Spleen (tissue), 11 donors: ENCODE data around the gene ALDH3B1. TPM values are rescaled to one million over a fixed set of nuclear protein-coding genes. Genes with fewer than 3 reads are reported as not detected.
A peak's percentile ranks its signal among the peaks of the same experiment; 100 is the strongest.

Experiments
- DNase-seq: peaks from one replicate; pipeline ENCODE4 v3.0.0-alpha.2; 2020
- H3K27ac ChIP-seq, 8 donors: fragments of 200-600 bp; sonication (generic) in 7 of 8; 1 replicate in 4 of 8; 2 replicates in 4 of 8; pipeline versions ENCODE4 v1.5.0 to v1.8.0; 2016 to 2021; ENCODE audit warnings: inconsistent platforms in 4 of 8, mild to moderate bottlenecking in 4 of 8, moderate library complexity in 1 of 8
- H3K27me3 ChIP-seq, 7 donors: fragments of 200-600 bp; sonication (generic) in 6 of 7; replicated peaks in 1 of 7; 1 replicate in 4 of 7; 2 replicates in 3 of 7; pipeline versions ENCODE4 v1.5.0 to v1.8.0; 2016 to 2021; ENCODE audit warnings: inconsistent platforms in 3 of 7, mild to moderate bottlenecking in 1 of 7
- H3K36me3 ChIP-seq, 6 donors: fragments of 200-600 bp; sonication (generic) in 5 of 6; 1 replicate in 4 of 6; 2 replicates in 2 of 6; pipeline versions ENCODE4 v1.5.0 to v1.8.0; 2016 to 2021; ENCODE audit warnings: inconsistent platforms in 2 of 6
- H3K4me1 ChIP-seq, 6 donors: fragments of 200-600 bp; sonication (generic) in 5 of 6; 1 replicate in 3 of 6; 2 replicates in 3 of 6; pipeline versions ENCODE4 v1.5.0 to v1.8.0; 2016 to 2021; ENCODE audit warnings: inconsistent platforms in 3 of 6
- H3K4me3 ChIP-seq, 8 donors: fragments of 200-600 bp; sonication (generic) in 7 of 8; 1 replicate in 4 of 8; 2 replicates in 4 of 8; pipeline versions ENCODE4 v1.5.0 to v1.8.0; 2016 to 2021; ENCODE audit warnings: inconsistent platforms in 4 of 8, mild to moderate bottlenecking in 4 of 8, moderate library complexity in 2 of 8
- H3K9me3 ChIP-seq, 8 donors: fragments of 200-600 bp; sonication (generic) in 7 of 8; 1 replicate in 4 of 8; 2 replicates in 4 of 8; pipeline versions ENCODE4 v1.5.0 to v1.8.0; 2016 to 2021; ENCODE audit warnings: inconsistent platforms in 4 of 8
- CTCF ChIP-seq, 11 experiments: fragments of 200-600 bp in 7 of 11; fragments of 450-650 bp in 4 of 11; sonication (generic) in 4 of 11; IDR thresholded peaks in 8 of 11; conservative IDR thresholded peaks in 3 of 11; 1 replicate in 7 of 11; 2 replicates in 4 of 11; pipeline versions ENCODE4 v1.4.0 to v1.8.0; 2016 to 2021; ENCODE audit warnings: antibody characterized with exemption in 11 of 11, inconsistent platforms in 4 of 11, mild to moderate bottlenecking in 1 of 11
- POLR2A ChIP-seq, 3 donors: fragments of 450-650 bp; IDR thresholded peaks; one replicate each; pipeline ENCODE4 v1.5.1; 2017; ENCODE audit warnings: antibody characterized with exemption in 3 of 3, mild to moderate bottlenecking in 1 of 3
- POLR2AphosphoS5 ChIP-seq, 3 donors: sonication (generic); formaldehyde crosslinking; IDR thresholded peaks; one replicate each; pipeline ENCODE4 v1.5.1; 2017; ENCODE audit warnings: antibody characterized with exemption in 3 of 3
- WGBS, 5 donors: extraction: QIAGEN DNeasy Blood & Tissue Kit in 3 of 5; methylation state at CpG; one replicate each; pipeline versions ENCODE4 v1.1.5 to v1.1.7; 2013 to 2018; 5-methylcytosine and 5-hydroxymethylcytosine counted together
- intact Hi-C: fragments of 100-400 bp; cut with DNase I; formaldehyde crosslinking; loops from one replicate; pipeline ENCODE4 v1.15.0; 2023; ENCODE audit warnings: low total_unique reads
- polyA plus RNA-seq, 3 donors: library from polyadenylated mRNA; stranded (reverse); fragments of 200-250 nt; gene quantifications; one replicate each; pipeline ENCODE4 v1.2.1, GENCODE V29; 2013
- total RNA-seq, 7 donors: library from RNA; depleted of rRNA in 3 of 7; stranded (reverse); fragments of >200 nt in 3 of 7; fragmentation: NEBNext Ultra II Directional in 4 of 7; extraction: Animal tissue kit (Norgen Biotek cat#: 25700) in 4 of 7; gene quantifications; one replicate each; pipeline versions ENCODE4 v1.1.0 to v1.2.1, GENCODE V29; 2016 to 2021
- donor health status: healthy with polysubstance abuse.
- donor health status: DM: no; HTN: no; CAD: no; lungs with moderate emphysema.
- donor health status: DM: no; HTN: no; CAD: no.
- donor health status: Bipolar disorder and iron deficiency.
- donor health status: healthy.
- donor health status: DM: no; HTN: no; CAD: no.
- donor health status: DM: yes; HTN: yes; CAD: no.

The ALDH3B1 gene
- total and polyA plus RNA-seq, 10 donors: 7.8 to 46.8 (median 32.0) TPM

- TF ChIP-seq POLR2AphosphoS5 (IDR thresholded peaks at IDR 0.05) (no peak), POLR2A (IDR thresholded peaks at IDR 0.05) (no peak), CTCF (IDR thresholded peaks at IDR 0.05 in 8 of 11, conservative IDR thresholded peaks at IDR 0.05 in 3 of 11) (no peak)
- intact Hi-C loops: no loop called here
- 58 to 66% (median 63%) methylated on average over 14 to 16 of the region's 16 CpGs for WGBS, 5 donors
- H3K4me3 ChIP-seq: peak overlapping the region in 6 of 8 donors; percentile 28 to 65 (median 34)
- peaks cover 0 to 21% (median 0%) of the 10 kb centered on the region in 6 donors for H3K36me3 ChIP-seq
- no peaks in the 10 kb centered on the region for H3K9me3 ChIP-seq
- DNase-seq: no peak
- H3K27me3 ChIP-seq: peaks cover 0 to 5% (median 0%) of the 10 kb centered on the region in 7 donors
- peak overlapping the region; percentile 63 to 93 (median 90) for H3K27ac ChIP-seq
- peaks cover 11 to 88% (median 67%) of the 10 kb centered on the region in 6 donors for H3K4me1 ChIP-seq
These were observed 1.2 kb downstream of the ALDH3B1 start for GRCh38 chr11:68011051-68011943.

GRCh38 chr11:68012044-68012842 lies 2.1 kb downstream of the ALDH3B1 start:
- Histone ChIP-seq H3K9me3 (no peaks in the 10 kb centered on the region), H3K36me3 (peaks cover 0 to 30% (median 0%) of the 10 kb centered on the region in 6 donors), H3K4me3 (peak overlapping the region in 1 of 8 donors; percentile 65), H3K27me3 (peaks cover 0 to 5% (median 0%) of the 10 kb centered on the region in 7 donors), H3K4me1 (peaks cover 11 to 84% (median 65%) of the 10 kb centered on the region in 6 donors), H3K27ac (peak overlapping the region in 7 of 8 donors; percentile 51 to 93 (median 91))
- TF ChIP-seq POLR2A (IDR thresholded peaks at IDR 0.05) (no peak), CTCF (IDR thresholded peaks at IDR 0.05 in 8 of 11, conservative IDR thresholded peaks at IDR 0.05 in 3 of 11) (no peak), POLR2AphosphoS5 (IDR thresholded peaks at IDR 0.05) (no peak)
- intact Hi-C loops: no loop called here
- no peak for DNase-seq
- WGBS, 5 donors: 52 to 75% (median 58%) methylated on average over 16 to 17 of the region's 17 CpGs

- peaks cover 0 to 5% (median 0%) of the 10 kb centered on the region in 7 donors for H3K27me3 ChIP-seq
- peaks cover 0 to 38% (median 0%) of the 10 kb centered on the region in 6 donors for H3K36me3 ChIP-seq
- H3K4me3 ChIP-seq: no peak overlapping the region
- H3K4me1 ChIP-seq: peaks cover 11 to 87% (median 68%) of the 10 kb centered on the region in 6 donors
- H3K27ac ChIP-seq: peak overlapping the region in 7 of 8 donors; percentile 29 to 93 (median 91)
- DNase-seq: no peak
- intact Hi-C loops: no loop called here
- WGBS, 5 donors: 64 to 82% (median 79%) methylated on average over 10 to 16 of the region's 16 CpGs
- no peaks in the 10 kb centered on the region for H3K9me3 ChIP-seq
- no peak for TF ChIP-seq CTCF (IDR thresholded peaks at IDR 0.05 in 8 of 11, conservative IDR thresholded peaks at IDR 0.05 in 3 of 11)
- TF ChIP-seq POLR2AphosphoS5 (IDR thresholded peaks at IDR 0.05): peak in 2 of 3 donors; percentile 34 to 43
- TF ChIP-seq POLR2A (IDR thresholded peaks at IDR 0.05): no peak
These were observed 2.9 kb downstream of the ALDH3B1 start for GRCh38 chr11:68012843-68013610.
